ENCODE measurements around the gene ARSJ.
A peak's percentile ranks its signal among the peaks of the same experiment; 100 is the strongest.

ARSJ gene

DNA sequence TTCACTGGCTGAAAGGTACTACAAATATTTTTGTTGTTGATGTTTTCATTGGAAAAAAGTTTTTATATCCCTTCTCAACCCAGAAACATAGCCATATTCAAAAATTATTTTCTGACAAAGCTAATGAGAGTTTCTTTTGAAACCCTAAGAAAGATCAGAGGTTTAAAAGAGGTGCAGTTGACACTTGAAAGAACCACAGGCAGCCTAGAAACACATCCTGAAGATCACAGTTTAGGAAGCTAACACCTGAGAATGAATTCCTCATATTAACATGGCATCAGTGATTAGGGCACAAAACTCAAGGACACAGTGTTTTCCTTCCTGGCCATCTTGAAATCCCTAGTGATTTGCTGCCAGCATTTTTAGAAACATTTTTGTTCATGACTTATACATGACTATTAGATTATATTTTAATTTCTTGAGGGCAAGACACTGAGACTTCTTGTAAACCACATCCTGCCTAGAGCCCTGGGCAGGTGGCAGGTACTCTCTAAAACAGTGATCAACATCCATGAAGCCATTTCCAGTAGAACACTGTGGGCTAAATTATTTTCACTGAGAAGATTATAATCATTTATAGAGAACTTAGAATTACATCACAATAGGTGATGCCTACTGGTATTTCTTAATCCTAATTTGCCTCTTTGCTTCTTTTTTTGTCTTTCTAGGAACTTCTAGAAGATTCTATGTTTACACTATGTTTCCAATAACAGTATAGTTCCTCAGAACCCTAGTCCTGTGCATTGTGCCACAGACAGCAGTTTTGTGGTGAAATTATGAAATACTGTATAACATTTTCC, 80.0 kb downstream of the ARSJ start:
- no peak for DNase-seq (ENCODE audit: low read depth)

DNA sequence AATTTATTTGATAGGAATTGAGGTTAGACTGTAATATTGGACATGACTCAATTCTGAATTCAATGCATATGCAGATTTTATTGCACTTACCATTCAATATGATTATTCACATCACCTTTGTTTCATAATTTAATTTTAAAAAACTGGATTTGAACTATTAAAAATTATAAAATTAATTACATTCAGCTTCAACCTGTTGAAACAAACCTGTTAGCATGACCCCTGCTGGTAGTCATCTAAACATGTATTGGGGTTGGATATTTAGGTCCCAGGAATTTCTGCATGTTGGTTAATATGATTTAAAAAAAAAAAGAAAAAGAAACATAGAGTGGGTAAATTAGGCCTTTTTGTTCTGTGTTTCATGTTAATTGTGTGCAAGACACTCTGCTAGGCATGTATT, 85.9 kb downstream of the ARSJ start:
- DNase-seq (ENCODE audit: low read depth), result no peak

DNA sequence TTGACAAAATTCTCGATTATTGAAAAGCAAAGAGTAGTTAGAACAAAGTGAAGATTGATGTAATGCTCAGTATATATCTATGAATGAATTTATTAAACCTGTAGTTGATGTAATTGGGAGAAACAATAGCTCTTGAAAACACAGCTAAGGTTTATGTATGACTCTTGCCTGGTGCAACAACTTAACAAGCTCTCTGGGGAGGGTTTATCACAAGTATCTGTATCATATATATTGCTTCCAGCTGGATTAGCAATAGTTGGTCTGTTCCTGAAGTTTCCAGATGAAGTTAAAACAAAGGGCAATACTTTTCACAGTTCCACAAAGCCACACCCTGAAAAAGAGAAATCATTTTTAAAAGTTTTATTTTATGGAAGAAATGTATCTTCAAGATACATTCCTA, 91.4 kb downstream of the ARSJ start:
- DNase-seq (ENCODE audit: low read depth), result peak; percentile 58

DNA sequence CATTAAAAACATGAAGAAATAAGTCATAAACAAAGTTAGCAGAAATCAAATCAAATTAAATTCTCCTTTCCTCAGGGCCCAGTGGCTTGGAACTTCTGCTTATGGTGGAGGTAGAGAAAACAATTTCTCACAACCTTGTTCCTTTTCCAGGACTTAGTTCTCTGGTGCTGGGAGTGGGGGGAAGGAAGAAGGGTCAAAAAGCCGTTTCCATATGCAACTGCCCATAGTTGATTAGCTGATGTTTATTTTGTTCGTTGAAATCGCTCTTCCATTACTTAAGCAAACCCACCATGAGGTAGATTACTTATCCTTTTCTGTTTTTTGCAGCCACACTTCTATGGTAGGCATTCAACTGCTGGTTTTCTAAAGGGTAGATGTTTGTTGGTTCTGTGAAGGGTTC, 94.2 kb downstream of the ARSJ start:
- DNase-seq (ENCODE audit: low read depth), result no peak

DNA sequence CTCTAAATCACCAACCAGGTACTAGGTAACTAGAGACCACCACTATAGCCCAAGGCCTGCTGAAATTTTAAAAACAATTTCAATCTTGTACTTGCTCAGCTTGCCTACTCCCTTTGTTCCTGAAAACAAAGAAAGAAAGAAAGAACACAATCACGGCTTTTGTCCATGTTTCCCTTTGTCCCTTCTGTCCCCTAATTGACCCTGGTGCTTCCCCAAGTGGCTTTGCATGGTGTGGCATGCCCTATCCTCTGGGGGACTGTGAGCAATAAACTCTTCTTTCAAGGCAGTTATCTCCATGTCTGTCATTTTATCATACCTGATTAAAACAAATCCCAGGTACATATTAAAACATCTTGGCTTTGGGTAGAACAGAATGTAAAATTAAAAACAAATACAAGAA, 94.8 kb downstream of the ARSJ start:
- no peak for DNase-seq (ENCODE audit: low read depth)

GRCh38 chr4:113882668-113883067, 96.8 kb downstream of the ARSJ start:
- no peak for DNase-seq (ENCODE audit: low read depth)

- DNase-seq (ENCODE audit: low read depth), result no peak
These were observed 98.2 kb downstream of the ARSJ start for GRCh38 chr4:113881256-113881655.

DNA sequence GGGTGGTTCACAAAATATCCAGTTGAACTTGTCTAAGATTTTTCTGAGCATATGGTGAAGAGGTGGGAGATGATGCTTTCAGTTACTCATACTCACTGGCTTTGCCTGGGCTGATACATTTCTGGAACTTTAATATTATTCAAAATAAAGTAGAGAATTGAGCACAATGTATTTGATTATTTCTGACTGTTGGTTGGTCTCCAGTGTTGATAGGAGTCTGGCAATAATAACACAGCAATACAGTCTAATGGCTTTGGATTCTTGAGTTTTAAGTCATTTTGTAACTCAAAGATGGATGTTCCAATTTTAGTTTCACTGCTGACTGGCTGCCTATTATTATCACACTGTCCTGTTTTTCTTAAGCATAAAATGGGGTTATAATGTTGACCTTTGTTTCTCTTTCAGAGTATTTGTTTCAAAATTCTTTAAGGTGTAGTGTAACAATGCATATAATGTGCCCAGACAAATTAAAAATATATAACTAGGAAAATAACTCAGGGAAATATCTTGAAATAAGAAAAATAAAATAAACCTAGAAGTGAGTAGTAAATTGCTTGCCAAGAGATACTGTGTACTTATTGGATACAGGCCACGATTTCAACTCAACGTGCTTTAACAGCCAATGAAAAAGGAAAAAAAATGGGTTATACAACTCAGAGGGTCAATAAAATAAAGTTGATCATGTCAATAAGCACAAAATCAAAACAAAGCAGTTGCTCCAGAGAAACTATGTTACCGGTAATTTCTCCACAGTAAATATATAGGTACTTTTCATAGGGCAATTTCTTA, 99.0 kb downstream of the ARSJ start:
- DNase-seq (ENCODE audit: low read depth), result no peak

GRCh38 chr4:113878668-113879067, 100.8 kb downstream of the ARSJ start:
- DNase-seq (ENCODE audit: low read depth), result peak; percentile 24

- DNase-seq (ENCODE audit: low read depth), result no peak
These were observed 105.0 kb downstream of the ARSJ start for GRCh38 chr4:113874480-113874879.

DNA sequence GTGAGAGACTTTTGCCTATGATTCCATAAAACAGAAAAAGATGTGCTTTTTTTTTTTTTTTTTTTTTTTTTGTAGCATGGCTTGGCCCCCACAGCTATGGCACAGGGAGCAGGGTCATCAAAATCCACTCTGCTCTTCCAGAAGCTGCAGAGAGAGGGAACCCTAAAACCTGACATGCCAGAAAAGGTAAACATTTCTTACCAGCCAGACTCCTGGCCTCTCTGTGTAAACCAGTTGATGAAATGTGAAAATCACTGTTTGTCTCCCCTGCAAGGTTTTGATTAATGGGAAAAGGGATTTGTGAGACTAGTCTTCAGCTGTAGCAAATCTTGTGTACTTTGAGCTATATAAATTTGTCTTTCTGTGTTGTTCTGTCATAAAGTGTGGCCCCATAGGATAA, 105.9 kb downstream of the ARSJ start:
- DNase-seq (ENCODE audit: low read depth), result no peak

DNA sequence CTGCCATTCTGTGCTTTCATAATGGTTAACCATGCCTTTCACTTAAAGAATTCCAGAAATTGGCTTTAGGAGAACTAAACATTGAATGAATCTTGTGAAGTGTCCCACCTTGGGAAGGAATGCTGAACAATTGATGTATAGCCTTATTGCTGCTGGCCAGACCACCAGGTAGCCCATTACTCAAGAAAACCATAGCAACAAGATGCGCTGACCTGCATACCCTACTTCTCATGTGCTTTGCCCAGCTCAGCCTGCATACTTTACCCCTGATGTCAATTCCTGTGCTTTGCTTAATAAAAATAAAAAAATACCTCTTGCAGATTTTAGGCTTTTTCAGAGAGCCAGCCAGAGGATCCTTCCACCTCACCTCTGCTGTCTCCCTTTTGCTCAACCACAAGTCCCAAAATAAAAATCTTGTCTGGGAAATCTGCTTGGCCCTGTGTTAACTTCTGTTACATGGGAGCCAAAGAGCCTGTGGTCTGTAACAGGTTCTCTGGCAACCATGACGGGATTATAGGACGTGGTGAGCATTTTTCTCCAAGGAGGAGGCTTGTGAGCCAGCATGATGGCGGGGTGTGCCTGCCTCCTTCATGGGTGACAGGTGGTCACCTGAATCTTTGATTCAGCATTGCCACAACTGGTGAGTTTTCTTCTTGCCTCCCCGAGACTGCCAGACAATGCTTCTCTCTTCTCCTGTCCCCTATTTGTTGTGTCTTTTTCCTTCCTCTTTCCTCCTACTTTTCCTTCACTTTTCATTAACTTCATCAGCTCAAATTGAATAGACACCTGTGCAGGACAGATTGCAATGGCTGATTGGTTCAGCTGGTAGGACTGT, 106.8 kb downstream of the ARSJ start:
- DNase-seq (ENCODE audit: low read depth), result no peak

DNA sequence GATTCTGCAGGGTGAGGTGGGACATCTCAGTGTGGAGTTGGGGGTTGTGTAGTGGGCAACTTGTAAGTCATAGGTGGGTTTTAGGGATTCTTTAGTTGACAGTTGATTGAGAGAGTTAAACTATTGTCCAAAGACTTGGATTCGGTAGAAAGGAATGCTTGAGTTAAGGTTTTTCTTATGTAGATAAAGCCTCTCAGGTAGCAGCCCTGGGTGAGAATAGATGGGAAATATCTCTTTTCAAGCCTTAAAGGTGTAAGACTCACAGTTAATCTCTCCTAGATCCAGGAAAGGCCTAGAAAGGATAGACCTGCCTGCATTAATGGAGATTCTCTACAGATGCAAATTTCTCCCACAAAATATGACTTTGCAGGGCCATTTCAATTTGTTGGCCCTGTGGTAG, 108.4 kb downstream of the ARSJ start:
- DNase-seq (ENCODE audit: low read depth), result no peak

DNA sequence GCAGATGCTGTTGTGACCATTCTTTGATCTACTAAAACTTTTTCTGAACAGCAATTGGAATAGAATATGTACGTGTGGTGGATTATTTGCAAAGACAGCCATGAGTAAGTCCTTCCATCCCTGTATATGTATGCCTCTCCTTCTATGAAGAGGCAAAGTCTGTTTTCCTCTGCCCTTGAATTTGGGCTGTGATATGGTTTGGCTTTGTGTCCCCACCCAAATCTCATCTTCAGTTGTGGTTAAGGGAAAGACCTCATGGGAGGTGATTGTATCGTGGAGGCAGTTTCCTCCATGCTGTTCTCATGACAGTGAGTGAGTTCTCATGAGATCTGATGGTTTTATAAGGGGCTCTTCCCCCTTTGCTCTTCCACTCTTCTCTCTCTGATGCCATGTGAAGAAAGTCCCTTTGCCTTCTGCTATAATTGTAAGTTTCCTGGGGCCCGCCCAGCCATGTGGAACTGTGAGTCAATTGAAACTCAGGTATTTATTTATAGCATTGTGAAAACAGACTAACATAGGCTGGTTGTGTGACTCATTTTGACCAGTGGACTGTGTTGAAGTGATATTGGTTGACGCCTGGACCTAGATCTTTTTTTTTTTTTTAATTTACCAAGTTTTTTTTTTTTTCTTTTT, 109.6 kb downstream of the ARSJ start:
- no peak for DNase-seq (ENCODE audit: low read depth)

- DNase-seq (ENCODE audit: low read depth), result no peak
These were observed 112.8 kb downstream of the ARSJ start for GRCh38 chr4:113866611-113867010.

DNA sequence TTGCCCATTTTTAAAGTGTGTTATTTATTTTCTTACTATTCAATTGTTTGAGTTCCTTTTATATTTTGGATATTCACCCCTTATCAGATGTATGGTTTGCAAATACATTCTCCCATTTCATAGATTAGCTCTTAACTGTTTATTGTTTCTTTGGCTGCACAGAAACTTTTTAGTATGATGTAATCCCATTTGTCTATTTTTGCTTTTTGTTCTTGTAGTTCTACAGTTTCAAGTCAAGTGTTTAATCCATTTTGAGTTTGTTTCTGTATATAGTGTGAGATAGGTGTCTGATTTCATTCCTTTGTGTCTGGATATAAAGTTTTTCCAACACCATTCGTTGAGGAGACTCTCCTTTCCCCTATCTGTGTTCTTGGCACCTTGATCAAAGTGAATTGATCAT, 120.5 kb downstream of the ARSJ start:
- DNase-seq (ENCODE audit: low read depth), result no peak

DNA sequence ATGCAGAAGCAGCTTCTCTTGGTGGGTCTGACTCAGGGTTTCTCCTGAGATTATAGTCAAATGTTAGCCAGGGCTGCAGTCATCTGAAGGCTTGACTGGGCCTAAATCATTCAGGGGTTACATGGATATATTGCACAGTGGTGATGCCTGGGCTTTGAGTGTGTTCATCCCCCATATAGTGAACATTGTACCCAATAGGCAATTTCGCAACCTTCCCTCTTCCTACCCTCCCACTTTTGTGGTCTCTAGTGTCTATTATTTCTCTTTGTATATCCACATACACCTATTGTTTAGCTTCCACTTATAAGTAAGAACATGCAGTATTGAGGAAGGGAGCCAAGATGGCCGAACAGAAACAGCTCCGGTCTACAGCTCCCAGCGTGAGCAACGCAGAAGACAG, 127.6 kb downstream of the ARSJ start:
- no peak for DNase-seq (ENCODE audit: low read depth)
